Naive thymus-derived CD4-positive, alpha-beta T cell (primary cell): ENCODE results near the gene DGCR2. TPM values are rescaled to one million over a fixed set of nuclear protein-coding genes. Genes with fewer than 3 reads are reported as not detected.

ENCODE experiments used
- ATAC-seq: fragments of 150-1000 bp; cut with Tn5 transposase; 2 replicates; pipeline ENCODE4 v1.10.0; 2021; ENCODE audit warnings: mild to moderate bottlenecking, moderate library complexity
- CTCF ChIA-PET: fragments of 350-600 bp; sonication (Branson Sonifier 250); formaldehyde crosslinking; loops from one replicate; lab custom pipeline; 2021; ENCODE audit warnings: antibody characterized with exemption; lab: Charles Lee
- POLR2A ChIA-PET: fragments of 350-600 bp; sonication (Branson Sonifier 250); formaldehyde crosslinking; loops from one replicate; lab custom pipeline; 2021; ENCODE audit warnings: antibody characterized with exemption, inconsistent platforms; lab: Charles Lee
- DNase-seq, 9 donors: peaks; one replicate each; pipeline versions ENCODE4 v3.0.0 to v3.0.0-alpha.2; 2020 to 2022; ENCODE audit warnings: mixed read lengths in 1 of 9
- H3K27ac ChIP-seq: one replicate; pipeline ENCODE4 v1.7.0; 2013; ENCODE audit warnings: mild to moderate bottlenecking, low read depth, low read length, moderate library complexity
- H3K27me3 ChIP-seq, 2 donors: one replicate each; pipeline ENCODE4 v1.7.0; 2013; ENCODE audit warnings: low read length in 2 of 2, mild to moderate bottlenecking in 2 of 2, moderate library complexity in 2 of 2; ENCODE audit not compliant: control insufficient read depth in 2 of 2, insufficient read depth in 2 of 2
- H3K36me3 ChIP-seq, 3 experiments: 1 replicate in 2 of 3; 2 replicates in 1 of 3; pipeline ENCODE4 v1.7.0; 2013; ENCODE audit warnings: low read length in 3 of 3, mild to moderate bottlenecking in 3 of 3, moderate library complexity in 1 of 3; ENCODE audit not compliant: insufficient read depth in 3 of 3, control insufficient read depth in 2 of 3
- H3K4me1 ChIP-seq, 2 donors: one replicate each; pipeline ENCODE4 v1.7.0; 2013; ENCODE audit warnings: low read length in 2 of 2, mild to moderate bottlenecking in 2 of 2, moderate library complexity in 1 of 2; ENCODE audit not compliant: control insufficient read depth in 2 of 2, insufficient read depth in 2 of 2
- H3K4me3 ChIP-seq: 2 replicates; pipeline ENCODE4 v1.7.0; 2013; ENCODE audit warnings: mild to moderate bottlenecking, low read length
- H3K9me3 ChIP-seq, 3 experiments: 1 replicate in 2 of 3; 2 replicates in 1 of 3; pipeline ENCODE4 v1.7.0; 2013; ENCODE audit warnings: low read length in 3 of 3; ENCODE audit not compliant: control insufficient read depth in 2 of 3
- H3K27ac Mint-ChIP-seq, 9 donors: one replicate each; pipeline ENCODE4 v1.8.0; 2020 to 2022; ENCODE audit warnings: mixed read lengths in 9 of 9, mild to moderate bottlenecking in 8 of 9, moderate library complexity in 5 of 9, inconsistent platforms in 2 of 9
- H3K27me3 Mint-ChIP-seq, 5 donors: one replicate each; pipeline ENCODE4 v1.8.0; 2021 to 2022; ENCODE audit warnings: mixed read lengths in 5 of 5, mild to moderate bottlenecking in 1 of 5
- H3K36me3 Mint-ChIP-seq, 5 donors: one replicate each; pipeline ENCODE4 v1.8.0; 2020 to 2022; ENCODE audit warnings: mixed read lengths in 5 of 5, mild to moderate bottlenecking in 3 of 5, inconsistent platforms in 1 of 5
- H3K4me1 Mint-ChIP-seq, 7 donors: one replicate each; pipeline ENCODE4 v1.8.0; 2020 to 2022; ENCODE audit warnings: mixed read lengths in 7 of 7, mild to moderate bottlenecking in 3 of 7, inconsistent platforms in 1 of 7
- H3K4me3 Mint-ChIP-seq, 10 donors: one replicate each; pipeline ENCODE4 v1.8.0; 2020 to 2022; ENCODE audit warnings: mild to moderate bottlenecking in 10 of 10, mixed read lengths in 10 of 10, moderate library complexity in 6 of 10, inconsistent platforms in 2 of 10
- H3K9me3 Mint-ChIP-seq, 11 donors: one replicate each; pipeline ENCODE4 v1.8.0; 2020 to 2022; ENCODE audit warnings: mixed read lengths in 11 of 11, mild to moderate bottlenecking in 4 of 11, inconsistent platforms in 1 of 11, moderate library complexity in 1 of 11
- intact Hi-C, 2 donors: fragments of 100-400 bp; cut with micrococcal nuclease; formaldehyde crosslinking; loops; one replicate each; pipeline ENCODE4 v1.15.1; 2023
- polyA plus RNA-seq, 2 donors: library from polyadenylated mRNA; unstranded; fragments of 300-500 nt; fragmentation: Illumina TruSeq; gene quantifications; one replicate each; pipeline ENCODE4 v1.2.3, GENCODE V29; 2021
- total RNA-seq, 6 experiments: library from RNA in 5 of 6; stranded (reverse) in 5 of 6; gene quantifications; 1 replicate in 5 of 6; 2 replicates in 1 of 6; pipeline ENCODE4 v1.2.3 and lab custom pipeline; 2021 to 2026

Gene DGCR2
- total and polyA plus RNA-seq, 7 experiments from 2014 or later = 38.8 to 81.9 (median 50.4) TPM

DNA sequence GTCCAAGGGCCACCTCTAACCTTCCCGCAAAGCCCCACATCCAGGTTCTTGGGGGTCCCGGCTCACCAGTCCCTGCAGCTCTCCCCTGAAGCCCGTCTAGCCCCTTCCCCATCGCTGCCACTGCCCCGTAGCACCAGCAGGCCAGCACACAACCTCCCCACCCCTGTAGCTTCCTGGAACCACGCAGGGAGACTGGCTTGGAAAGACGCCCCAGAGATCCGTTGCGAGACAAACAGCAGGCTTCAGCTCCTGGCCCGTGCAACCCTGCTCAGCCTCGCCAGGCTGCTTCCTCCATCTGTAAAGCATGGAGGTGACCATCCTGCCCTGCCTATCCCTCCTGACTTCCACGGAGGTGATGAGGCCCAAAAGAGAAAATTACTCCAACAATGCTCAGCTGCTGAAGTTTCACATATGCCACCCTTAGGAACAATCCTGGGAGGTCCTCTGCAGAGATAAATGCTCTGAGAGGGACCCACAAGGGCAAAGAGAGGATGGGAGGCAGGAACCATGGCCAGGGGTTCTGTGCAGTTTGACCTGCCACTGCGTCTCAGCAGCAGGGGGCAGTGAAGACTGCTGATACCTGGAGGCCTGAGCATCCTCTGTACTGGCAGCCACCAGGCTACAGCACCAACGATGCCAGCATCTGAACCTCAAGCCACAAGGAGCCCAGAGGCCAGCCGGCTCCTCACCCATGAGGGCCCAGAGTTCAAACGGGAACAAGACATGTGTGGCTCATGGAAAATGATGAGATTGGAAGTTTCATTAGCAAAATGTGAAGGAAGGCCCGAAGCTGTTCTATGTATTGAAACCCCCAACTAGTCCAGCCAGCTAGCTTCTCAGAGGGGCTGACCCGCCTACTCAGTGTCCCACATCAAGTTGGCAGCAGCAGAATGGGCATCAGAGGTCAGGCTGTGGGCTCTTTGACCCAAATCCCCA is 16.1 kb downstream of the DGCR2 start:
- H3K36me3 ChIP-seq = peaks cover 0 to 3% (median 0%) of the 10 kb centered on the region in 3 experiments
- ChIA-PET CTCF (interaction anchor here (0.6 to 2.0 kb wide), 3 partner anchors 10 to 38 kb away, joined by 3 to 6 read pairs (median 3); partner anchors contain the start of gene ESS2), POLR2A (interaction anchor here (0.6 to 1.5 kb wide), 3 partner anchors 13 to 17 kb away, joined by 3 to 6 read pairs (median 6); partner anchors contain the start of gene DGCR2)
- H3K27ac Mint-ChIP-seq = peak overlapping the region; percentile 68 to 100 (median 97)
- no peaks in the 10 kb centered on the region for H3K27me3 ChIP-seq
- H3K4me1 ChIP-seq = peaks cover 35 to 45% of the 10 kb centered on the region in 2 donors
- H3K27ac ChIP-seq = peak overlapping the region; percentile 24
- peak in 7 of 9 donors; percentile 48 to 65 (median 61) for DNase-seq
- H3K9me3 ChIP-seq = no peaks in the 10 kb centered on the region
- intact Hi-C loops = loop anchor here (1.0 to 10.0 kb wide), 7 partner anchors 71 to 786 kb away; partner anchors contain the start of genes CLTCL1 (in 1 of the 2), HIRA (in 1 of the 2), MRPL40 (in 1 of the 2) and SLC25A1 (in 1 of the 2)
- peak; percentile 60 for ATAC-seq
- no peaks in the 10 kb centered on the region for H3K9me3 Mint-ChIP-seq
- H3K36me3 Mint-ChIP-seq = peaks cover 0 to 13% (median 8%) of the 10 kb centered on the region in 5 donors
- H3K4me3 Mint-ChIP-seq = peak overlapping the region in 9 of 10 donors; percentile 30 to 86 (median 59)
- H3K27me3 Mint-ChIP-seq = no peaks in the 10 kb centered on the region
- H3K4me1 Mint-ChIP-seq = peaks cover 50 to 83% (median 75%) of the 10 kb centered on the region in 7 donors
- H3K4me3 ChIP-seq = no peak overlapping the region

DNA sequence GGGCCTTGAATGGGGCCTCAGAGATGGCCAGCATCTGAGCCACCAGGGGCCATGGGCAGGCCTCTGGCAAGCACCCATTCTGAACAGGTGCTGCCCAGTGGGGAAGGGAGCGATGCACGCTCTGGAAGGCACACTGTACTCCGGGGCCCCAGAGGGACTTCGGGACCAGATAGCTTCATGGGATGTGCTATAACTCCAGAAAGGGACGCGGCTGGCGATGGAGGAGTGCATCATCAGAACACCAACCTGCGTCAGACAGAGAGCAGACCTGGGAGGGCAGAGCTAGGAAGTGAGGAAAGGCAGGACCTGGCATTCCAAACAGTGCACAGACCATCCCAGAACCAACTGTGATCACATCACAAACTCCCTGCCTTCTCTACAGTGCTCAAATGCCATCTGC is 16.8 kb downstream of the DGCR2 start:
- no peaks in the 10 kb centered on the region for H3K9me3 ChIP-seq
- POLR2A ChIA-PET = interaction anchor here (1.5 kb wide), 1 partner anchor 16 kb away, joined by 6 read pairs; the partner anchor contains the start of gene DGCR2
- Mint-ChIP-seq H3K4me1 (peaks cover 44 to 79% (median 71%) of the 10 kb centered on the region in 7 donors), H3K4me3 (no peak overlapping the region), H3K27ac (peak overlapping the region in 2 of 9 donors; percentile 97 to 99), H3K27me3 (no peaks in the 10 kb centered on the region), H3K36me3 (peaks cover 0 to 14% (median 8%) of the 10 kb centered on the region in 5 donors), H3K9me3 (no peaks in the 10 kb centered on the region)
- ATAC-seq (no peak), DNase-seq (no peak)
- no peak overlapping the region for H3K4me3 ChIP-seq
- intact Hi-C loops = loop anchor here (5.0 to 10.0 kb wide), 5 partner anchors 72 to 787 kb away; partner anchors contain the start of genes CLTCL1 (in 1 of the 2), HIRA (in 1 of the 2), MRPL40 (in 1 of the 2) and SLC25A1 (in 1 of the 2)
- CTCF ChIA-PET = interaction anchor here (0.6 to 2.0 kb wide), 2 partner anchors 22 to 39 kb away, joined by 3 to 6 read pairs; partner anchors contain the start of gene ESS2
- H3K4me1 ChIP-seq = peaks cover 29 to 39% of the 10 kb centered on the region in 2 donors
- H3K36me3 ChIP-seq = peaks cover 0 to 3% (median 0%) of the 10 kb centered on the region in 3 experiments
- no peaks in the 10 kb centered on the region for H3K27me3 ChIP-seq
- no peak overlapping the region for H3K27ac ChIP-seq

DNA sequence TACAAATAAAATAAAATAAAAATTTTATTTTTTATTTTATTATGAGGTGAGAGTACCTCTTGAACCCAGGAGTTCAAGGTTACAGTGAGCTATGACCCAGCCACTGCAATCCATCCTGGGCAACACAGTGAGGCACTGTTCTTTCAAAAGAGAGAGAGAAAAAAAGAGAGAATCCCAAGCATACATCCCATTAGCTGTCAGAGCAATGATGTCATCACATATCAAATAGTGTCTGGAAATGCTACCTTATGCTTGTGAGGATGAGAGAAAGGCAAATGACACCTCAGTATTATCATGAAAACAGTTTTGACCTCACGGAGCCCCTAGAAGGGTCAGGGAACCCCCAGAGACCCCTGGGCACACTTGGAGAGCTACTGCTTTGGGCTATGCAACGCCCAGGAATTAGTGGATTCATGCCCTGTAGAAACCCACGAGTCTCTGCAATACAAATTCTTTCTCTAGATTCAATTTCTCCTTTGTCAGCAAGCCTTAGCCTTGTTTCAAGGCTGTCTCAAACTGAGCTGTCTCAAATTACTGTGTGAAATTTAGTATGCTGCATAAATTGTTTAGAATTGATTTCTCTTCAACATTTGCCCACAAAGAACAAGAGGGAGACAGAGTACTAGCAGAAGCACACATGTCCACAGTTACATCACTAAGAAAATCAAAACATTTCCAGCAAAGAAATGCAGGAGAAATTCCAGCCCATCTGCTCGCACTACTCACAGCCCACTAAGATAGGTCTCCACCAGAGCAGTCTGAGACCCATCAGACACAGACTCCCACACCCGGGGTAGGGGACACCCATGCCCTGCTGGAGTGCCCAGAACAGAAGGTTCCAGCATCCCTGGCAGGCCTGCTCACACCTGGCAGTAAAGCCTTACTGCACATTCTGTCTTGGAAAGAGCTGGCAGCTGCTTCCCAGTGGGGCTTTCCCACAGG is 18.1 kb downstream of the DGCR2 start:
- H3K4me1 Mint-ChIP-seq = peaks cover 33 to 71% (median 63%) of the 10 kb centered on the region in 7 donors
- H3K36me3 Mint-ChIP-seq = peaks cover 0 to 13% (median 8%) of the 10 kb centered on the region in 5 donors

DNA sequence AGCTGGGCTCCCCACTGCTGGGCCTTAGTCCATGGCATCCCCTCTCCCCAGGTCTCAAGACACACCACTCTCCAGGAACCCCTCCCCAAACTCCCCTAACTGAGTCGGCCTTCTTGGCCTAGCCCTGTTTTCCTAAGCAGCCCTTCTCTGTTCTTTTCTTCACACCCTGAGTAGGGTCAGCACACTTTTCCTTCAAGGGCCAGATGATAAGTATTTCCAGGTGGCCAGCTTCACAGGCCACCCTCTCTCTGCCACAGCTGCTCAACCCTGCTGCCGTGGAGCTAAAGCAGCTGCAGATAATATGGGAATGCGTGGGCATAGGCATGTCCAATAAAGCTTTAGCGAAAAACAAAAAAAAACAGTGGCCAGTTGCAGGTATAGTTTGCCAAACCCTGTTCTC is 24.1 kb downstream of the DGCR2 start:
- no peaks in the 10 kb centered on the region for H3K9me3 ChIP-seq
- peaks cover 12 to 54% (median 42%) of the 10 kb centered on the region in 7 donors for H3K4me1 Mint-ChIP-seq
- intact Hi-C loops = no loop called here
- no peak overlapping the region for H3K4me3 Mint-ChIP-seq
- H3K27ac ChIP-seq = no peak overlapping the region
- no peak for DNase-seq
- H3K4me3 ChIP-seq = no peak overlapping the region
- no peaks in the 10 kb centered on the region for H3K27me3 ChIP-seq
- POLR2A ChIA-PET = no interaction called here
- no peak for ATAC-seq
- peak overlapping the region in 5 of 9 donors; percentile 1 to 86 (median 77) for H3K27ac Mint-ChIP-seq
- CTCF ChIA-PET = interaction anchor here (0.6 to 0.7 kb wide), 2 partner anchors 21 to 60 kb away, joined by 3 read pairs; no protein-coding TSS in a partner anchor
- no peaks in the 10 kb centered on the region for H3K27me3 Mint-ChIP-seq
- H3K9me3 Mint-ChIP-seq = no peaks in the 10 kb centered on the region
- no peaks in the 10 kb centered on the region for H3K4me1 ChIP-seq
- H3K36me3 ChIP-seq = peaks cover 0 to 16% (median 0%) of the 10 kb centered on the region in 3 experiments
- H3K36me3 Mint-ChIP-seq = peaks cover 3 to 25% (median 9%) of the 10 kb centered on the region in 5 donors

More for the DNA sequence above, 18.1 kb downstream of the DGCR2 start:
- Mint-ChIP-seq H3K27ac (peak overlapping the region in 7 of 9 donors; percentile 0 to 77 (median 59)), H3K27me3 (no peaks in the 10 kb centered on the region), H3K4me3 (no peak overlapping the region), H3K9me3 (no peaks in the 10 kb centered on the region)
- H3K4me3 ChIP-seq = no peak overlapping the region
- intact Hi-C loops = loop anchor here in 1 of 2 donors (10.0 kb wide), 1 partner anchor 261 kb away; no protein-coding TSS in a partner anchor
- H3K36me3 ChIP-seq = peaks cover 0 to 3% (median 0%) of the 10 kb centered on the region in 3 experiments
- no peaks in the 10 kb centered on the region for H3K9me3 ChIP-seq
- peaks cover 17 to 28% of the 10 kb centered on the region in 2 donors for H3K4me1 ChIP-seq
- ChIA-PET CTCF (no interaction called here), POLR2A (no interaction called here)
- no peak overlapping the region for H3K27ac ChIP-seq
- no peaks in the 10 kb centered on the region for H3K27me3 ChIP-seq
- DNase-seq (no peak), ATAC-seq (no peak)

- H3K36me3 ChIP-seq = peaks cover 0 to 16% (median 0%) of the 10 kb centered on the region in 3 experiments
- H3K4me1 ChIP-seq = no peaks in the 10 kb centered on the region
- Mint-ChIP-seq H3K9me3 (no peaks in the 10 kb centered on the region), H3K27ac (peak overlapping the region in 2 of 9 donors; percentile 77 to 83), H3K27me3 (no peaks in the 10 kb centered on the region), H3K4me1 (peaks cover 9 to 53% (median 45%) of the 10 kb centered on the region in 7 donors), H3K4me3 (peak overlapping the region in 1 of 10 donors; percentile 22), H3K36me3 (peaks cover 3 to 25% (median 12%) of the 10 kb centered on the region in 5 donors)
- DNase-seq = no peak
- ChIA-PET POLR2A (no interaction called here), CTCF (no interaction called here)
- no peaks in the 10 kb centered on the region for H3K9me3 ChIP-seq
- no peak overlapping the region for H3K27ac ChIP-seq
- H3K27me3 ChIP-seq = no peaks in the 10 kb centered on the region
- ATAC-seq = no peak
- no peak overlapping the region for H3K4me3 ChIP-seq
- intact Hi-C loops = no loop called here
Measured at GRCh38 chr22:19097518-19097917, 24.7 kb downstream of the DGCR2 start.
